ENCODE data around the gene MED28.

Gene MED28

GRCh38 chr4:17667253-17667652 lies 52.8 kb downstream of the MED28 start:
- peak in 3 of 4 experiments; percentile 12 to 42 (median 21) for DNase-seq

GRCh38 chr4:17667653-17668201 lies 53.3 kb downstream of the MED28 start:
- DNase-seq, result peak in 2 of 4 experiments; percentile 11 to 38

GRCh38 chr4:17670423-17670822 lies 56.0 kb downstream of the MED28 start:
- DNase-seq, result no peak

GRCh38 chr4:17680559-17681280 lies 66.3 kb downstream of the MED28 start:
- DNase-seq, result peak in 1 of 4 experiments; percentile 24

GRCh38 chr4:17681281-17682221 lies 67.1 kb downstream of the MED28 start:
- DNase-seq, result no peak

GRCh38 chr4:17682222-17682566 lies 67.8 kb downstream of the MED28 start:
- DNase-seq, result no peak

Measured in suppressor macrophage (primary cell).